Measurements from ENCODE around the gene BEST4. TPM values are rescaled to one million over a fixed set of nuclear protein-coding genes. Genes with fewer than 3 reads are reported as not detected.

The BEST4 gene
- total and polyA plus RNA-seq, 2 donors (not counting 3 experiments of a cell fraction or from before 2014, with no cell fraction given) = 0.21 TPM; not detected in 1

DNA sequence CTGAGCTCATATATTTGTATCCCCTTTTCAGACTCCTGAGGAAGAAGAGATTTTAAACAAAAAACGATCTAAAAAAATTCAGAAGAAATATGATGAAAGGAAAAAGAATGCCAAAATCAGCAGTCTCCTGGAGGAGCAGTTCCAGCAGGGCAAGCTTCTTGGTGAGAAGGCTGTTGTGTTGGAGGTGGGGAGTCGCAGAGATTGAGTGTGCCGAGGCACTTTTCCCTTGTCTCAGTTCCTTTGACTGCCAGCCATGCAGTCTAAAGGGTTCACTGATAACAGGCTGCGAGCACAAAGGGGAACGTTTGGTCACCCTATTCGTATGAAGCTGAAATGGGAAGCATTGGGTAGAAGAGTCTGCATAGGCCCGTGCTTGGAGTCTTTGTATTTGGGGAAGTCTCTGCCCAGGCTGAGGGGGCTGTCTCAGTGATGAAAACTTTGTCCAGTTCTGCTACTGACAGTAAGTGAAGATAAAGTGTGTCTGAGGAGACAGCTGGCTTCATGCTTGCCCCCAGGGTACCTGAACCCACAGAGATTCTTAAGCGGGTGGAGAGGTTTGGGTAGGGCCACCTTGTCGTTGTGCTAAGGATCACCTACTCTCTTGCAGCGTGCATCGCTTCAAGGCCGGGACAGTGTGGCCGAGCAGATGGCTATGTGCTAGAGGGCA lies 9.9 kb downstream of the BEST4 start:
- H3K4me1 ChIP-seq (ENCODE audit: control insufficient read depth, extremely low read depth, insufficient read depth, low read length) = peaks cover 16% of the 10 kb centered on the region
- H3K36me3 ChIP-seq (ENCODE audit: control insufficient read depth in 2 of 2, extremely low read depth in 1 of 2, insufficient read depth in 2 of 2, low read length in 2 of 2) = peaks cover 17 to 22% of the 10 kb centered on the region in 2 experiments
- intact Hi-C loops (cut with micrococcal nuclease) = no loop called here
- H2AFZ ChIP-seq (ENCODE audit: low read depth, low read length) = no peak overlapping the region
- peaks cover 40% of the 10 kb centered on the region for H3K79me2 ChIP-seq (ENCODE audit: control insufficient read depth, insufficient read depth, low read length)
- no peaks in the 10 kb centered on the region for H4K20me1 ChIP-seq (replicated peaks; ENCODE audit: control insufficient read depth, extremely low read depth, insufficient read depth, low read length)
- H3K9me1 ChIP-seq (replicated peaks; ENCODE audit: control insufficient read depth, extremely low read depth, insufficient read depth, low read length) = no peaks in the 10 kb centered on the region
- H3K4me2 ChIP-seq (ENCODE audit: insufficient read depth, low read length) = peak overlapping the region; percentile 75
- dilution Hi-C loops (cut with MboI; ENCODE audit: extremely low pct_ligation_motif_present, low sequenced_read_pairs) = no loop called here
- H3K4me3 ChIP-seq (replicated peaks in 1 of 3; ENCODE audit: insufficient read depth in 1 of 3, low read depth in 1 of 3, low read length in 3 of 3) = peak overlapping the region in 1 of 3 experiments; percentile 0
- H3K27ac ChIP-seq (ENCODE audit: insufficient read depth, low read depth, low read length) = no peak overlapping the region
- POLR2A ChIA-PET = no interaction called here
- DNase-seq (ENCODE audit: low read depth, low spot score) = no peak
- no peak overlapping the region for H3K9ac ChIP-seq (replicated peaks; ENCODE audit: extremely low read depth, insufficient read depth, low read length)
- no peaks in the 10 kb centered on the region for H3K9me3 ChIP-seq (replicated peaks; ENCODE audit: control insufficient read depth, insufficient read depth, low read length)
- CTCF ChIA-PET = interaction anchor here (0.7 to 1.1 kb wide), 2 partner anchors 10 to 47 kb away, joined by 3 read pairs; partner anchors contain the start of genes BEST4 and RNU5D-1
- no peak for TF ChIP-seq JUN (IDR thresholded peaks at IDR 0.05; ENCODE audit: borderline replicate concordance, insufficient read depth, insufficient read length, low read depth)
- no peak for TF ChIP-seq FOS (IDR thresholded peaks at IDR 0.05; ENCODE audit: borderline replicate concordance, insufficient read depth, low read length)
- TF ChIP-seq, protein P1, sequence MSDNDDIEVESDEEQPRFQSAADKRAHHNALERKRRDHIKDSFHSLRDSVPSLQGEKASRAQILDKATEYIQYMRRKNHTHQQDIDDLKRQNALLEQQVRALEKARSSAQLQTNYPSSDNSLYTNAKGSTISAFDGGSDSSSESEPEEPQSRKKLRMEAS (IDR thresholded peaks at IDR 0.05; ENCODE audit: insufficient read depth, insufficient read length) = no peak
- TF ChIP-seq, protein P2, sequence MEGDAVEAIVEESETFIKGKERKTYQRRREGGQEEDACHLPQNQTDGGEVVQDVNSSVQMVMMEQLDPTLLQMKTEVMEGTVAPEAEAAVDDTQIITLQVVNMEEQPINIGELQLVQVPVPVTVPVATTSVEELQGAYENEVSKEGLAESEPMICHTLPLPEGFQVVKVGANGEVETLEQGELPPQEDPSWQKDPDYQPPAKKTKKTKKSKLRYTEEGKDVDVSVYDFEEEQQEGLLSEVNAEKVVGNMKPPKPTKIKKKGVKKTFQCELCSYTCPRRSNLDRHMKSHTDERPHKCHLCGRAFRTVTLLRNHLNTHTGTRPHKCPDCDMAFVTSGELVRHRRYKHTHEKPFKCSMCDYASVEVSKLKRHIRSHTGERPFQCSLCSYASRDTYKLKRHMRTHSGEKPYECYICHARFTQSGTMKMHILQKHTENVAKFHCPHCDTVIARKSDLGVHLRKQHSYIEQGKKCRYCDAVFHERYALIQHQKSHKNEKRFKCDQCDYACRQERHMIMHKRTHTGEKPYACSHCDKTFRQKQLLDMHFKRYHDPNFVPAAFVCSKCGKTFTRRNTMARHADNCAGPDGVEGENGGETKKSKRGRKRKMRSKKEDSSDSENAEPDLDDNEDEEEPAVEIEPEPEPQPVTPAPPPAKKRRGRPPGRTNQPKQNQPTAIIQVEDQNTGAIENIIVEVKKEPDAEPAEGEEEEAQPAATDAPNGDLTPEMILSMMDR (IDR thresholded peaks at IDR 0.05; ENCODE audit: extremely low read depth in 1 of 2, insufficient read depth in 1 of 2, low read depth in 1 of 2, low read length in 2 of 2) = no peak
- TF ChIP-seq POLR2AphosphoS5 (IDR thresholded peaks at IDR 0.05; ENCODE audit: insufficient read depth, low read depth, low read length) = no peak
- peak; percentile 19 for TF ChIP-seq POLR2A (IDR thresholded peaks at IDR 0.05; ENCODE audit: low read depth, low read length)
- TF ChIP-seq GATA2 (IDR thresholded peaks at IDR 0.05; ENCODE audit: insufficient read depth, insufficient read length, low read depth, low read length) = no peak
- no peaks in the 10 kb centered on the region for H3K27me3 ChIP-seq (ENCODE audit: control insufficient read depth in 2 of 2, insufficient read depth in 2 of 2, low read length in 2 of 2)
- FAIRE-seq = no peak
- no TSS peak for BruUV-seq (replicated peaks)

All from endothelial cell of umbilical vein (primary cell).